ENCODE results near the gene DEF6.
"Not testable (repeated sequence)": the region's sequence is repeated elsewhere in the genome, so short reads cannot be mapped to it uniquely, and the experiment has no call there.

The DEF6 gene

DNA sequence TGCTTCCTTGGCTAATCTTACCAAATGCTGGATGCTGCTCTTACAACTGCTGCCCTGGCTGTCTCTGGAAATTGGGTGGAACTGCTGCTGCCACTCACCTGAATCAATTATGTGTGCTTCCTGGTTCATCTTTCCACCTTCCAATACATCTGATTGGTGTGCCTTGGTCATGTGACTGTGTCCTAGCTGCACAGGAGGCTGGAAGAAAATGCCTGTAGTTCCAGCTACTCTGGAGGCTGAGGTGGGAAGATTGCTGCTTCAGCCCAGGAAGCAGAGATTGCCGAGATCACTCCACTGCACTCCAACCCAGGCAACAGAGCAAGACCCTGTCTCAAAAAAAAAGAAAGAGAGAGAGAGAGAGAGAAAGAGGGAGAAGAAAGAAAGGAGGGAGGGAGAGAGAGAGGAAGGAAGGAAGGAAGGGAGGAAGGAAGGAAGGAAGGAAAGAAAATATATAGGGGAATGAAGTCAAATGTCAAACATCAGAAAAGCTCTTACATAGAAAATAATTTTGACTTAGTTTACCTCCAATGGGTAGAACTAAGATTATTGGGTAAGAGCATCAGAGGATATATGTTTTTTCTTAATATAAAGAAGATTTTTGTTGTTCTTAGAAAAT, 30.6 kb downstream of the DEF6 start:
- DNase-seq (ENCODE audit: low read depth, low spot score): no peak
- TF ChIP-seq, protein P1, sequence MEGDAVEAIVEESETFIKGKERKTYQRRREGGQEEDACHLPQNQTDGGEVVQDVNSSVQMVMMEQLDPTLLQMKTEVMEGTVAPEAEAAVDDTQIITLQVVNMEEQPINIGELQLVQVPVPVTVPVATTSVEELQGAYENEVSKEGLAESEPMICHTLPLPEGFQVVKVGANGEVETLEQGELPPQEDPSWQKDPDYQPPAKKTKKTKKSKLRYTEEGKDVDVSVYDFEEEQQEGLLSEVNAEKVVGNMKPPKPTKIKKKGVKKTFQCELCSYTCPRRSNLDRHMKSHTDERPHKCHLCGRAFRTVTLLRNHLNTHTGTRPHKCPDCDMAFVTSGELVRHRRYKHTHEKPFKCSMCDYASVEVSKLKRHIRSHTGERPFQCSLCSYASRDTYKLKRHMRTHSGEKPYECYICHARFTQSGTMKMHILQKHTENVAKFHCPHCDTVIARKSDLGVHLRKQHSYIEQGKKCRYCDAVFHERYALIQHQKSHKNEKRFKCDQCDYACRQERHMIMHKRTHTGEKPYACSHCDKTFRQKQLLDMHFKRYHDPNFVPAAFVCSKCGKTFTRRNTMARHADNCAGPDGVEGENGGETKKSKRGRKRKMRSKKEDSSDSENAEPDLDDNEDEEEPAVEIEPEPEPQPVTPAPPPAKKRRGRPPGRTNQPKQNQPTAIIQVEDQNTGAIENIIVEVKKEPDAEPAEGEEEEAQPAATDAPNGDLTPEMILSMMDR (IDR thresholded peaks at IDR 0.05; ENCODE audit: insufficient read depth, low read length, missing control alignments): no peak
- POLR2A ChIA-PET: no interaction called here
- CTCF ChIA-PET: interaction anchor here (0.7 to 7.1 kb wide), 21 partner anchors 8 to 340 kb away, joined by 3 to 93 read pairs (median 5); partner anchors contain the start of genes DEF6, FANCE, PPARD and RPL10A
- H3K4me3 ChIP-seq (ENCODE audit: low read depth, low read length): no peak overlapping the region

DNA sequence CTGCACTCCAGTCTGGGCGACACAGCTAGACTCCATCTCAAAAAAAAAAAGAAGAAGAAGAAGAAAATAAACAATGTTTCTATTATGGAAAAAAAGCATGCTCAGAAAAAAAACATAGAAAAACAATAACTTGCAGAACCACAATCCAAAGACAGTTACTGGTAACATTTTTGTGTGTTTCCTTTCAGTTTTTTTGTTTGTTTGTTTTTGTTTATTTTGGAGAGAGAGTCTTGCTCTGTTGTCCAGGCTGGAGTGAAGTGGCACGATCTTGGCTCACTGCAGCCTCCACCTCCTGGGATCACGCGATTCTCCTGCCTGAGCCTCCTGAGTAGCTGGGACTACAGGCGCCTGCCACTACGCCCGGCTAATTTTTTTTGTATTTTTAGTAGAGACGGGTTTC, 31.3 kb downstream of the DEF6 start:
- POLR2A ChIA-PET; DNase-seq (ENCODE audit: low read depth, low spot score); H3K4me3 ChIP-seq (ENCODE audit: low read depth, low read length): not testable (repeated sequence)
- CTCF ChIA-PET: interaction anchor here (0.9 to 7.1 kb wide), 14 partner anchors 11 to 139 kb away, joined by 3 to 93 read pairs (median 4); partner anchors contain the start of genes DEF6, FANCE, PPARD and RPL10A

DNA sequence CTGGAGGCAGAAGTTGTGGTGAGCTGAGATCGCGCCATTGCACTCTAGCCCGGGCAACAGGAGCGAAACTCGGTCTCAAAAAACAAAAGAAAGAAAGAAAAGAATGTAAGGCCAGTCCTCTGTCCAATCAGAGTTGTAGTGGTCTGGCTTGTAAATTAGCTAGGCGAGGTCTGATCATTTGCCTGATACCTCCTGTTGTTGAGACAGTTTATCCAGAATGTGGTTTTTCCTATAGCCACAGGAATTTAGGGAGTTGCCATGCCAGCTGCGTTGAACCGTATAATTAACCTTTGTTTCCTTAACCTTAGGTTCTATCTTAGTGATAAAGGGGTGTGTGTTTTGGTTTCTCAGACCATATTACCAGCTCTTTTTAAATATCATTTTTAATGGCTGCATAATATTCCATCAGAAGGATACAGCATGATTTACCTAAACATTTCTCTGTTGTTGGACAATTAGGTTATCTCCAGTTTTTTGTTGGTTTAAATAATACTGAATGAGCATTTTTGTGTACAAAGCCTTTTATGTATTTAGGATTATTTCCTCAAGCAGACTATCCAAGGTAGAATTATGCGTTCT, 33.0 kb downstream of the DEF6 start:
- no peak for DNase-seq (ENCODE audit: low read depth, low spot score)
- TF ChIP-seq, protein P1 (IDR thresholded peaks at IDR 0.05; ENCODE audit: insufficient read depth, low read length, missing control alignments): no peak
- no peak overlapping the region for H3K4me3 ChIP-seq (ENCODE audit: low read depth, low read length)
- POLR2A ChIA-PET: no interaction called here
- CTCF ChIA-PET: interaction anchor here (1.0 to 7.1 kb wide), 8 partner anchors 11 to 119 kb away, joined by 3 to 93 read pairs (median 6); partner anchors contain the start of genes DEF6, FANCE and PPARD

DNA sequence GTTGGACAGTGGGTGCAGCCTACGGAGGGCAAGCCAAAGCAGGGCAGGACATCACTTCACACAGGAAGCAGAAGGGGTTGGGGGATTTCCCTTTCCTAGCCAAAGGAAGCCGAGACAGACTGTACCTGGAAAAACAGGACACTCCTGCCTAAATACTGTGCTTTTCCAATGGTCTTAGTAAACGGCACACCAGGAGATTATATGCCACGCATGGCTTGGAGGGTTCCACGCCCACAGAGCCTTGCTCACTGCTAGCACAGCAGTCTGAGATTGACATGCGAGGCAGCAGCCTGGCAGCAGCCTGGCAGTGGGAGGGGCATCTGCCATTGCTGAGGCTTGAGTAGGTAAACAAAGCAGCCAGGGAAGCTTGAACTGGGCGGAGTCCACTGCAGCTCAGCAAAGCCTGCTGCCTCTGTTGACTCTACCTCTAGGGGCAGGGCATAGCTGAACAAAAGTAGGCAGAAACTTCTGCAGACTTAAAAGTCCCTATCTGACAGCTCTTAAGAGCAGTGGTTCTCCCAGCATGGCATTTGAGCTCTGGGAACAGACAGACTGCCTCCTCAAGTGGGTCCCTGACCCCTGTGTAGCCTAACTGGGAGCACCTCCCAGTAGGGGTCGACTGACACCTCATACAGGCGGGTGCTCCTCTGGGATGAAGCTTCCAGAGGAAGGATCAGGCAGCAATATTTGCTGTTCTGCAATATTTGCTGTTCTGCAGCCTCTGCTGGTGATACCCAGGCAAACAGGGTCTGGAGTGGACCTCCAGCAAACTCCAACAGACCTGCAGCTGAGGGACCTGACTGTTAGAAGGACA, 34.7 kb downstream of the DEF6 start:
- DNase-seq (ENCODE audit: low read depth, low spot score); POLR2A ChIA-PET; H3K4me3 ChIP-seq (ENCODE audit: low read depth, low read length): not testable (repeated sequence)
- CTCF ChIA-PET: interaction anchor here (0.9 to 1.5 kb wide), 3 partner anchors 12 to 97 kb away, joined by 3 to 4 read pairs (median 3); no protein-coding TSS in a partner anchor

- DNase-seq (ENCODE audit: low read depth, low spot score): no peak
- CTCF ChIA-PET: interaction anchor here (0.6 to 10.1 kb wide), 35 partner anchors 11 to 834 kb away, joined by 3 to 430 read pairs (median 6); partner anchors contain the start of genes FANCE and RPL10A
- no peak overlapping the region for H3K4me3 ChIP-seq (ENCODE audit: low read depth, low read length)
- TF ChIP-seq, protein P1 (IDR thresholded peaks at IDR 0.05; ENCODE audit: insufficient read depth, low read length, missing control alignments): no peak
- POLR2A ChIA-PET: interaction anchor here (1.2 to 1.8 kb wide), 3 partner anchors 23 to 127 kb away, joined by 4 to 7 read pairs (median 6); partner anchors contain the start of gene RPL10A
Measured at GRCh38 chr6:35341557-35341956, 43.9 kb downstream of the DEF6 start.

DNA sequence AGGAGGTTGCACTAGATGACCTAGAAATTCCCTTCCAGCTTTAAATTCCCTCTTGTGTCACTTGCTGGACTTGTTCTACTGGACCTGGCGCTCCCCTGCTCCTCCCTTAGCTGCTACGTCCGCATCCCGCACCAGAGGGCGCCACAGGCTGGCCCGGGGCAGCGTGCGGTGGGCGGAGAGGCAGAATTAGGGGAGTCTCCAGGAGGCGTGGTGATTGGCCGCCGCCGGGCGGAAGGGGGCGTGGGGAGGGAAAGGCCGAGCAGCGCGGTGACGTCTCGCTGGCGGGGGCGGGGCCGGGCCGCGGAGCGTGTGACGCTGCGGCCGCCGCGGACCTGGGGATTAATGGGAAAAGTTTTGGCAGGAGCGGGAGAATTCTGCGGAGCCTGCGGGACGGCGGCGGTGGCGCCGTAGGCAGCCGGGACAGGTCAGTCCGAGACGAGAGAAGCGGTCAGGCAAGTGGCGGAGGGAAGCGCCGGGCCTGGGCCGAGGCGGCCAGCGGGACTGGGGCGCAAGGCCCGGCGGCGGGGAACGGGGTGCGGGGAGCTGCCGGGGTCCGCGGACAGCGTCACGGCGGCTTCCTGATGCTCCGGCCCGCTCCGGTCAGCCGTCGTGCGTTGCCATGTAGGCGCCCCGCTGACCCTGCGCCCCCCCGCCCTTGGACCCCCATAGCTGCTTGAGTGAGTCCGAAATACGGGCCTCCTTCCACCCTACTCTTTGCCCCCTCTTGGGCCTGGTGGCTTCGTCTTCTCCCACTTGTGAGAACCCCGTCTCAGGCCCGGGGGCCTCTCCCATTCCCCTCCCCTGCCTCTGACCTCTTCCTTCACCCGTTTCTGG, 44.9 kb downstream of the DEF6 start, which contains the start of gene PPARD:
PPARD (plus strand) TSS at position 301 of the 834 bp plus-strand sequence. CDS start 68,530 bp downstream, outside the sequence.
- TF ChIP-seq, protein P1 (IDR thresholded peaks at IDR 0.05; ENCODE audit: insufficient read depth, low read length, missing control alignments): peak; percentile 100
- ChIA-PET CTCF (interaction anchor here (0.6 to 10.1 kb wide), 35 partner anchors 10 to 834 kb away, joined by 3 to 430 read pairs (median 6); partner anchors contain the start of genes FANCE and RPL10A), POLR2A (interaction anchor here (0.7 to 1.8 kb wide), 5 partner anchors 24 to 126 kb away, joined by 4 to 7 read pairs (median 6); partner anchors contain the start of gene RPL10A)
- DNase-seq (ENCODE audit: low read depth, low spot score): peak; percentile 38
- peak within 1 kb of the TSS; percentile 84 for H3K4me3 ChIP-seq (ENCODE audit: low read depth, low read length)

Measured in AG04449 (cell line).